GM12891 (cell line): ENCODE results near the gene GOLGA8K.
"Not testable (repeated sequence)": the region's sequence is repeated elsewhere in the genome, so short reads cannot be mapped to it uniquely, and the experiment has no call there.

Experiments used
- PAX5 ChIP-seq: IDR thresholded peaks from 2 replicates; pipeline ENCODE4 v1.6.1; 2011; ENCODE audit warnings: low read length, moderate library complexity, mild to moderate bottlenecking; ENCODE audit not compliant: insufficient read depth, severe bottlenecking
- POLR2A ChIP-seq: IDR thresholded peaks from 2 replicates; pipeline ENCODE4 v1.6.1; 2011; ENCODE audit warnings: low read depth, low read length, control low read depth
- POLR2AphosphoS5 ChIP-seq: IDR thresholded peaks from 2 replicates; pipeline ENCODE4 v1.6.1; 2011; ENCODE audit warnings: low read depth, low read length, control low read depth
- SPI1 ChIP-seq: IDR thresholded peaks from 2 replicates; pipeline ENCODE4 v1.6.1; 2011; ENCODE audit warnings: low read depth, low read length, control low read depth
- TAF1 ChIP-seq: IDR thresholded peaks from 2 replicates; pipeline ENCODE4 v1.6.1; 2011; ENCODE audit warnings: low read depth, low read length, control low read depth

- not testable (repeated sequence) for TF ChIP-seq POLR2AphosphoS5, TAF1, POLR2A, PAX5, SPI1
Observed at GRCh38 chr15:32352748-32353147, 50.3 kb downstream of the GOLGA8K start.
